GM12878 (cell line): Measurements from ENCODE around the gene SPAG9.

ENCODE experiments used
- CREB1 ChIP-seq: IDR thresholded peaks from 2 replicates; pipeline ENCODE4 v1.6.1; 2012; ENCODE audit warnings: low read depth, mild to moderate bottlenecking, inconsistent platforms
- CTCF ChIP-seq, 3 experiments: IDR thresholded peaks in 2 of 3; conservative IDR thresholded peaks in 1 of 3; 2 replicates each; pipeline ENCODE4 v1.5.1; 2011; ENCODE audit warnings: low read depth in 3 of 3, low read length in 3 of 3, mild to moderate bottlenecking in 3 of 3, control low read depth in 2 of 3, moderate library complexity in 2 of 3, inconsistent platforms in 1 of 3, mixed read lengths in 1 of 3; ENCODE audit not compliant: control insufficient read depth in 2 of 3, insufficient read depth in 1 of 3; ENCODE audit errors: extremely low read depth in 1 of 3
- FOS ChIP-seq: IDR thresholded peaks from 3 replicates; pipeline ENCODE4 v1.6.1; 2011; ENCODE audit warnings: borderline replicate concordance; ENCODE audit not compliant: insufficient read length; ENCODE audit errors: extremely low read depth
- IRF3 ChIP-seq: fragments of 450-650 bp; IDR thresholded peaks from 2 replicates; pipeline ENCODE4 v1.6.1; 2014; ENCODE audit warnings: mild to moderate bottlenecking
- RAD21 ChIP-seq: IDR thresholded peaks from 2 replicates; pipeline ENCODE4 v1.6.1; 2011; ENCODE audit warnings: mild to moderate bottlenecking, low read depth, low read length, moderate library complexity; ENCODE audit not compliant: insufficient read depth
- RBBP5 ChIP-seq: fragments of 200-600 bp; sonication (generic); conservative IDR thresholded peaks from 2 replicates; pipeline ENCODE4 v1.6.1; 2016
- TAF1 ChIP-seq: IDR thresholded peaks from 2 replicates; pipeline ENCODE4 v1.6.1; 2011; ENCODE audit warnings: mild to moderate bottlenecking, low read depth, low read length, borderline replicate concordance
- TCF7 ChIP-seq: IDR thresholded peaks from 2 replicates; pipeline ENCODE4 v1.6.1; 2014; ENCODE audit warnings: antibody characterized with exemption, borderline replicate concordance
- YY1 ChIP-seq: IDR thresholded peaks from 2 replicates; pipeline ENCODE4 v1.6.1; 2011; ENCODE audit warnings: low read depth, mild to moderate bottlenecking, low read length
- TF ChIP-seq, protein P1 (sequence below): fragments of 450-650 bp; formaldehyde crosslinking; IDR thresholded peaks from 2 replicates; pipeline ENCODE4 v1.5.0; 2022; ENCODE audit warnings: mild to moderate bottlenecking, missing genetic modification characterization

DNA sequence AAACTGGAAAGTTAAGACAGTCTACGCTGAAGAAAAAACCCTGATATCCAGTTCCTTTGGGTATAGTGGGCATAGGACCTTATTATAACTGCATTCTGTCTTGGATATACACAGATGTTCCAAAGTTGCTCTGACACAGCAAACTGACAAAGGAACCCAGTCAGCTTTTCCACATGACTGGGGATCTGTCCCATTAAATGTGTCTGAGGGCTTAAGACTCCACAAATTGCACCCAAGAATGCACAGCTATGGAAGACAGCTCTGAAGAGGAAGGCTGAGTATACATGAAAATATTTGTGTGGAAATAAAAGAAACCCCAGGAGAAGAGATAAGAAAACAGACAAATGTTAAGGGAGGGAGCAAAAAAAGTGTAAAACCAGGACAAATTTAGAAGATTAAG, 114.1 kb downstream of the SPAG9 start:
- TF ChIP-seq, protein P1, sequence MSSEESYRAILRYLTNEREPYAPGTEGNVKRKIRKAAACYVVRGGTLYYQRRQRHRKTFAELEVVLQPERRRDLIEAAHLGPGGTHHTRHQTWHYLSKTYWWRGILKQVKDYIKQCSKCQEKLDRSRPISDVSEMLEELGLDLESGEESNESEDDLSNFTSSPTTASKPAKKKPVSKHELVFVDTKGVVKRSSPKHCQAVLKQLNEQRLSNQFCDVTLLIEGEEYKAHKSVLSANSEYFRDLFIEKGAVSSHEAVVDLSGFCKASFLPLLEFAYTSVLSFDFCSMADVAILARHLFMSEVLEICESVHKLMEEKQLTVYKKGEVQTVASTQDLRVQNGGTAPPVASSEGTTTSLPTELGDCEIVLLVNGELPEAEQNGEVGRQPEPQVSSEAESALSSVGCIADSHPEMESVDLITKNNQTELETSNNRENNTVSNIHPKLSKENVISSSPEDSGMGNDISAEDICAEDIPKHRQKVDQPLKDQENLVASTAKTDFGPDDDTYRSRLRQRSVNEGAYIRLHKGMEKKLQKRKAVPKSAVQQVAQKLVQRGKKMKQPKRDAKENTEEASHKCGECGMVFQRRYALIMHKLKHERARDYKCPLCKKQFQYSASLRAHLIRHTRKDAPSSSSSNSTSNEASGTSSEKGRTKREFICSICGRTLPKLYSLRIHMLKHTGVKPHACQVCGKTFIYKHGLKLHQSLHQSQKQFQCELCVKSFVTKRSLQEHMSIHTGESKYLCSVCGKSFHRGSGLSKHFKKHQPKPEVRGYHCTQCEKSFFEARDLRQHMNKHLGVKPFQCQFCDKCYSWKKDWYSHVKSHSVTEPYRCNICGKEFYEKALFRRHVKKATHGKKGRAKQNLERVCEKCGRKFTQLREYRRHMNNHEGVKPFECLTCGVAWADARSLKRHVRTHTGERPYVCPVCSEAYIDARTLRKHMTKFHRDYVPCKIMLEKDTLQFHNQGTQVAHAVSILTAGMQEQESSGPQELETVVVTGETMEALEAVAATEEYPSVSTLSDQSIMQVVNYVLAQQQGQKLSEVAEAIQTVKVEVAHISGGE = no peak
- no peak for TF ChIP-seq CTCF (IDR thresholded peaks at IDR 0.05 in 2 of 3, conservative IDR thresholded peaks at IDR 0.05 in 1 of 3; ENCODE audit: control insufficient read depth in 2 of 3, extremely low read depth in 1 of 3, insufficient read depth in 1 of 3, low read depth in 3 of 3, low read length in 3 of 3)
- TF ChIP-seq YY1 = no peak
- no peak for TF ChIP-seq FOS
- TF ChIP-seq RAD21 = no peak
- TF ChIP-seq TAF1 = no peak
- no peak for TF ChIP-seq CREB1
- TF ChIP-seq IRF3 = no peak
- no peak for TF ChIP-seq TCF7
- no peak for TF ChIP-seq RBBP5
